Mucosa of descending colon (tissue), 3 donors: ENCODE results near the gene FOXP3. TPM values are rescaled to one million over a fixed set of nuclear protein-coding genes. Genes with fewer than 3 reads are reported as not detected.

Experiments used
- ATAC-seq: fragments of 200-7000 bp; cut with Tn5 transposase; one replicate; pipeline ENCODE4 v1.9.1; 2020; ENCODE audit warnings: mild to moderate bottlenecking, moderate library complexity
- DNase-seq, 3 donors: peaks; one replicate each; pipeline ENCODE4 v3.0.0-alpha.2; 2020
- H3K36me3 ChIP-seq: fragments of 200-600 bp; one replicate; pipeline ENCODE4 v1.8.0; 2021; ENCODE audit warnings: low read depth, mild to moderate bottlenecking
- H3K4me1 ChIP-seq: fragments of 200-600 bp; one replicate; pipeline ENCODE4 v1.8.0; 2021; ENCODE audit warnings: low read depth, mild to moderate bottlenecking
- H3K4me3 ChIP-seq: fragments of 200-600 bp; one replicate; pipeline ENCODE4 v1.8.0; 2021; ENCODE audit warnings: mild to moderate bottlenecking
- H3K9me3 ChIP-seq: fragments of 200-600 bp; one replicate; pipeline ENCODE4 v1.8.0; 2021; ENCODE audit warnings: mild to moderate bottlenecking
- CTCF ChIP-seq: fragments of 200-600 bp; IDR thresholded peaks from one replicate; pipeline ENCODE4 v1.8.0; 2022; ENCODE audit warnings: antibody characterized with exemption, mild to moderate bottlenecking
- intact Hi-C, 2 donors: fragments of 100-400 bp; cut with DNase I in 1 of 2; cut with micrococcal nuclease in 1 of 2; formaldehyde crosslinking; loops; one replicate each; pipeline versions ENCODE4 v1.11.0 to v1.11.1; 2022; cut with DNase I, micrococcal nuclease
- total RNA-seq, 3 donors: library from RNA; stranded (reverse); fragmentation: NEBNext Ultra II Directional in 2 of 3; extraction: Animal tissue kit (Norgen Biotek cat#: 25700) in 2 of 3; gene quantifications; one replicate each; pipeline versions ENCODE4 v1.2.1 to v1.2.4, GENCODE V29; 2021 to 2023
- donor health status: DM: no; HTN: no; CAD: no; lungs with moderate emphysema.
- donor health status: DM: no; HTN: no; CAD: no.
- donor health status: DM: no; HTN: yes; CAD: no.

Gene FOXP3
- total RNA-seq, 3 donors from 2014 or later, result 0.72 TPM; not detected in 2

GRCh38 chrX:49290215-49290614, 25.7 kb upstream of the FOXP3 start:
- DNase-seq (no peak), ATAC-seq (no peak)
- H3K9me3 ChIP-seq, result no peaks in the 10 kb centered on the region
- intact Hi-C loops, result loop anchor here in 1 of 2 donors (5.0 kb wide), 1 partner anchor 462 kb away; no protein-coding TSS in a partner anchor
- H3K4me1 ChIP-seq, result no peaks in the 10 kb centered on the region
- no peak overlapping the region for H3K4me3 ChIP-seq
- H3K36me3 ChIP-seq, result no peaks in the 10 kb centered on the region
- no peak for TF ChIP-seq CTCF

GRCh38 chrX:49287665-49288064, 23.2 kb upstream of the FOXP3 start:
- DNase-seq (no peak), ATAC-seq (no peak)
- no peaks in the 10 kb centered on the region for H3K9me3 ChIP-seq
- intact Hi-C loops, result no loop called here
- no peaks in the 10 kb centered on the region for H3K4me1 ChIP-seq
- no peaks in the 10 kb centered on the region for H3K36me3 ChIP-seq
- TF ChIP-seq CTCF, result no peak
- H3K4me3 ChIP-seq, result no peak overlapping the region

GRCh38 chrX:49286581-49286980, 22.1 kb upstream of the FOXP3 start:
- Histone ChIP-seq H3K36me3 (no peaks in the 10 kb centered on the region), H3K4me1 (no peaks in the 10 kb centered on the region), H3K9me3 (no peaks in the 10 kb centered on the region), H3K4me3 (no peak overlapping the region)
- no peak for DNase-seq
- TF ChIP-seq CTCF, result no peak
- no peak for ATAC-seq
- intact Hi-C loops, result no loop called here

- DNase-seq, result no peak
- ATAC-seq, result no peak
- Histone ChIP-seq H3K36me3 (no peaks in the 10 kb centered on the region), H3K4me3 (no peak overlapping the region), H3K4me1 (no peaks in the 10 kb centered on the region), H3K9me3 (no peaks in the 10 kb centered on the region)
- no peak for TF ChIP-seq CTCF
- intact Hi-C loops, result no loop called here
Measured at GRCh38 chrX:49286136-49286535, 21.6 kb upstream of the FOXP3 start.

- no peak for DNase-seq
Measured at GRCh38 chrX:49284212-49284611, 19.7 kb upstream of the FOXP3 start.

More at GRCh38 chrX:49284212-49284611, 19.7 kb upstream of the FOXP3 start:
- Histone ChIP-seq H3K36me3 (no peaks in the 10 kb centered on the region), H3K4me3 (no peak overlapping the region), H3K4me1 (no peaks in the 10 kb centered on the region), H3K9me3 (no peaks in the 10 kb centered on the region)
- TF ChIP-seq CTCF, result no peak
- intact Hi-C loops, result no loop called here
- ATAC-seq, result no peak
